ENCODE measurements around the gene PIM1. TPM values are rescaled to one million over a fixed set of nuclear protein-coding genes. Genes with fewer than 3 reads are reported as not detected.
"Not testable (repeated sequence)": the region's sequence is repeated elsewhere in the genome, so short reads cannot be mapped to it uniquely, and the experiment has no call there.

The PIM1 gene
- total RNA-seq = 114 TPM

DNA sequence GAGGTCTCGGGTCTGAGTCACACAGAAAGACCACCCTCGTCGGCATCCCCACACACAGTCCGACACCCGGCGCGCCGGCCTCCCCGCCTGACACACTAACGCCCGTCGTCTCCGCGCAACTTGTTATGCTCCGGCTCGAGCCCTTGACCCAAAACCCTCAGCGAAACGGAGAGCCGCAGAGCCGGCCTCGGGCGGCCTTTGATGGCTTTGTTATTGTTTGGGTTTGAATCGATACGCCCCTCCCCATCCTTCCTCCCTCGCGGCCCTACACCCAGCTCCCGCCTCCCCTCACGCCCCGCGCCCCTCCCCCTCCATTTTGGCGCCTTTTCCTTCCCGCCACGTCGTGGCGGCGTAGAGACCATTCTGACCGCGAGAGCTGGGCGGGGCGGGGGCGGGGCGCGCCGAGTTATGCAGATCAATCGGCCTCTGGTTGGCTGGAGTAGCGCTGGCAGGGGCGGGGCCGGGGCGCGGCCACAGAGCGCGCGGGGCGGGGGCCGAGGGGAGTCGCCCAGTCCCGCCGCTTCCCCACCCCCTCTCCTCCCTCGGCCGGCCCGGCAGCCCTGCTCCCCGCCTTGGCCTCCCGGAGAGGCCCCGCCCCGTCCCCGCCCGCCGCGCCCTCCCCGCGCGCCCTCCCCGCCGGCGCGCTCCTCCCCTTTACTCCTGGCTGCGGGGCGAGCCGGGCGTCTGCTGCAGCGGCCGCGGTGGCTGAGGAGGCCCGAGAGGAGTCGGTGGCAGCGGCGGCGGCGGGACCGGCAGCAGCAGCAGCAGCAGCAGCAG lies at the start of gene PIM1:
PIM1 (plus strand) TSS at position 657 of the 777 bp plus-strand sequence. CDS start 424 bp downstream, outside the sequence.
- DNase-seq (ENCODE audit: low read depth in 2 of 3, low spot score in 2 of 3) = peak; percentile 94 to 98 (median 98)

DNA sequence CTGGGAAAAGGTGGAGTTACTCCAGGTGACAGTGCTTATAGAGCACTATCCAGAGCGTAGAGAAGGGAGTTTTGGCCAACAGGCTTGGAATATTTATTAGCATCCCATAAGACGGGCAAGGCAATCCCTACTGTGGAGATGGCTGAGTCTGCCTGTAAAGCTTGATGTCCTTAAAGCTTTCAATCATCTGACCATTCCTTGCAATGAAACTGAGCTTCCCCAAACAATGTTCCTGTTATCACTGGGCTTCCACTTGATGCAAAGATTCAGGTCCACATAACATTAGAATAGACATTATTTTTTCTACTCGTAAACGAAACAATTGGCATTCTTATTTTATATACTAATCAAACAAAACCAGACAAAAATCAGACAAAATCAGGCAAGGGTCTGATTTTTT lies 48.4 kb upstream of the PIM1 start:
- DNase-seq (ENCODE audit: low read depth in 2 of 3, low spot score in 2 of 3) = no peak

- no peak for DNase-seq (ENCODE audit: low read depth in 2 of 3, low spot score in 2 of 3)
Measured at GRCh38 chr6:37122861-37123260, 47.1 kb upstream of the PIM1 start.

DNA sequence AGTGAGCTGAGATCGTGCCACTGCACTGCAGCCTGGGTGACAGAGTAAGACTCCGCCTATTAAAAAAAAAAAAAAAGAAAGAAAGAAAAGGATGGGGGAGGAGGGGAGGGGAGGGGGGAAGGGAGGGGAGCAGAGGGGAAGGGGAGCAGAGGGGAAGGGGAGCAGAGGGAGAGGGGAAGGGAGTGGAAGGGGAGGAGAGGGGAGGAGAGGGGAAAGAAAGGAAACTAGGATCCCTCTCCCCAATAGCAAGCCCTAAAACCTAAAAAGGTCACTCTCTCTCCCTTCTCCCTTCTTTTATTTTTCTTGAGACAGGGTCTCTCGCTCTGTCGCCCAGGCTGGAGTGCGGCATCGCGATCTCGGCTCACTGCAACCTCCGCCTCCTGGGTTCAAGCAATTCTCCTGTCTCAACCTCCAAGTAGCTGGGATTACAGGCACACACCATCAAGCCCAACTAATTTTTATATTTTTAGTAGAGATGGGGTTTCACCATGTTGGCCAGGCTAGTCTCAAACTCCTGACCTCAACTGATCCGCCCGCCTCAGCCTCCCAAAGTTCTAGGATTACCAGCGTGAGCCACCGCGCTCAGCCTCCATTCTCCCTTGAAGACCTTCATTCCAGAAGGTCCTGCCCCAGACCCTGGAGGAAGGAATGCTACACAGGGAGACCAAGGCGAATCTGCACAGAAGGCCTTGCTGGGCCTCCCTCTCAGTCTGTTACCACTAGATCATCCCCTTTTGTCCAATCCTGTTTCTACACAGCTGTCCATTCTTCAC lies 45.8 kb upstream of the PIM1 start:
- no peak for DNase-seq (ENCODE audit: low read depth in 2 of 3, low spot score in 2 of 3)

DNA sequence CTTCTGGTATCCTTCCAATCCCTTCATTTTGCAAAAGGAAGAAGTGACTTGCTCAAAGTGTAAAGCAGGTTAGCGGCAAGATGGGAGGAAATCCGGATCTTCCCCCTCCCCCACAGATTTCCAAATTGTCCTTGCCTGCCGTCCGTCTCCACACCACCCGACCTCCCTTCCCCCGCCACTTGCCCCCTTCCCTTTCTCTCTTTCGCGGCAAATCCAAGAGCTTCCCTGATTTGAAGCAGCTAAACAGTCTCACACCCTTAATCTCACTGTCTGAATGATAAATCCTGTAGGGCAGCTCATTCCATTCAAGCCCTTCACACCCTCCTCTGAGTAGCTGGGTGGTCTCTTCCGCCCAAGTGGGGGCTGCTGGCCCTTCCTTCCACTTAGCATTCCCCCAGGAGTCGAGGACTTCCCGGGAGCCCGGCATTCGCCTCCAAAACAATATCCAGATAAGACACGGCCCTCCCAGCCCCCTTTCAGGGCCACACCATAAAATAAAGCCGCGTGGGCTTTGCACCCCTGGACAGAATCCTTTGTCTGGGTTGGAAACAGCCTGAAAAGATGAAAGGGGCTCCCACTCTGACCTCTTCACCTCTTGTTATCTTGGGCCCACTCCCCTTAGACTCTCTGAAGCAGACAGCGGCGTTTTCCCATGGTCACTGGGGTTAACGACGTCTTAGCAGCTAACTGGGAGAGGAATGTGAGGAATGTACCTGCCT lies 44.0 kb upstream of the PIM1 start:
- DNase-seq (ENCODE audit: low read depth in 2 of 3, low spot score in 2 of 3) = peak in 1 of 3 donors; percentile 25

- DNase-seq (ENCODE audit: low read depth in 2 of 3, low spot score in 2 of 3) = no peak
Measured at GRCh38 chr6:37126493-37126958, 43.4 kb upstream of the PIM1 start.

- no peak for DNase-seq (ENCODE audit: low read depth in 2 of 3, low spot score in 2 of 3)
Measured at GRCh38 chr6:37126961-37127616, 42.9 kb upstream of the PIM1 start.

DNA sequence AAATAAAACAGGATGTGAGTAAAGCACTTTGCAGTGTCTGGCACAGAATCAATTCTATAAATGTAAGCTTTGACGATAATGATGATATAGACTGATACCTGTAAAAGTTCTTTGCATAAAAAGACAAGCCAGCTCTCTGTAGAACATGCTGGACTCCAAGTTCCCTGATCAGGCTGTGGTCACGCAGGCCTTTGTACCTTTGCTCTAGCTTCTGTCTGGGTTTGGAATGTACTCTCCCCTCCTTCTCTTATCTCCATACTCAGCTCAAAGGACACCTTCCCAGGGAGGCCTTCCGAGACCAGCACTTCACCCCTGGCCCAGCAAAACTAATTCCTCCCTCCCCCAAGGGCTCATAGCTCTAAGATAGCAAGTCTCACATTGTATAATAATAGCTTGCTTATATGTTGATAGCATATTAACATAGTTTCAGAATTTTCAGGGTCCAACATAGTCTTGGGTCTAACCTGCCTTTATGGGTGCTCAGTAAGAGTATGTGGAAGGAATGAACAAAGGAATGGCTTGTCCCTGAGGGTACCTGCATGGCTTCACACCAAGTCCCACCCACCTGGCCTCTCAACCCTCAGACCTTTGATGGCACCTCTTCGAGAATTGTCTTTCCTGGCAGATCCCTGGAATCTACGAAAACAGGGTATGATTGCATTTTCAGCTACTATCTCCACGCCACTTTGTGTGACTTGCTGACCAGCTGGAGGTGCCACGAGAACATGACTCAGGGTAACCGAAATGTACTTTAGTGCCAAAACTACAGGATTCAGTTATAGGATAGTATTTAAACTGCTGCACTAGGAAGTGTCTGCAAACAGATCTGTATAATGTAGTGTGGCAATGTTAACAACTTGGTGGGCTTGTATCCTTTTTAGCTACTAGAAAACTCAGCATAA lies 41.7 kb upstream of the PIM1 start:
- DNase-seq (ENCODE audit: low read depth in 2 of 3, low spot score in 2 of 3) = no peak

GRCh38 chr6:37128863-37129443 lies 41.0 kb upstream of the PIM1 start:
- not testable (repeated sequence) for DNase-seq (ENCODE audit: low read depth in 2 of 3, low spot score in 2 of 3)

DNA sequence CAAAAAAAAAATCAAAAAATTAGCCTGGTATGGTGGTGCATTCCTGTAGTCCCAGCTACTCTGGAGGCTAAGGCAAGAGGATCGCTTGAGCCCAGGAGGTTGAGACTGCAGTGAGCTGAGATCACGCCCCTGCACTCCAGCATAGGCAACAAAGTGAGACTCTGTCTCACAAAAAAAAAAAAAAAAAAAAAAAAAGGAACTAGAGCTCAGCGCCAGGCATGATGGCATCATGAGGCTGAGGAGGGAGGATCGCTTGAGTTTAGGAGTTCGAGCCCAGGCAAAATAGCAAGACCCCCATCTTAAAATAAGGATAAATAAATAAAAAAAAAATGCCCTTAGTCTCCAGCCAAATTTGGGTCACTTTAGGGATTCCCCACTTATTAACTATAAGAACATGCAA lies 40.4 kb upstream of the PIM1 start:
- DNase-seq (ENCODE audit: low read depth in 2 of 3, low spot score in 2 of 3) = peak in 1 of 3 donors; percentile 11

DNA sequence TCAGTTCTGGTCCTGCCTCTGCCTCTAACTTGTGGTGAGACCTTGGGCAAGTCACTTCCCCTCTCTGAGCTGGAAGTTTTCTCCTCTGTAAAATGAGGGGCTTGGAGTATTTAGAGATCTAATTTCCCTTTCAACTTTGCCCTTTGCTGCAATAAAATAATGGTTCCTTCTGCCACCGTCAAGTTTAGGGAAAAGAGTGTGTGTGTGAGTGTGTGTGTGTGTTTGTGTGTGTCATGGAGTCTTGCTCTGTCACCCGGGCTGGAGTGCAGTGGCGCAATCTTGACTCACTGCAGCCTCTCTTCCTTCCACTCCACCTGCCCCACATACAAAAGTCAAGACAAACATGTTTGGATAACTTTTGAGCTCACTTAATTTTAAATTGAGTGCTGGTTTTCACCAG lies 39.2 kb upstream of the PIM1 start:
- peak in 2 of 3 donors; percentile 26 to 35 for DNase-seq (ENCODE audit: low read depth in 2 of 3, low spot score in 2 of 3)

- no peak for DNase-seq (ENCODE audit: low read depth in 2 of 3, low spot score in 2 of 3)
Measured at GRCh38 chr6:37131104-37131959, 38.6 kb upstream of the PIM1 start.

DNA sequence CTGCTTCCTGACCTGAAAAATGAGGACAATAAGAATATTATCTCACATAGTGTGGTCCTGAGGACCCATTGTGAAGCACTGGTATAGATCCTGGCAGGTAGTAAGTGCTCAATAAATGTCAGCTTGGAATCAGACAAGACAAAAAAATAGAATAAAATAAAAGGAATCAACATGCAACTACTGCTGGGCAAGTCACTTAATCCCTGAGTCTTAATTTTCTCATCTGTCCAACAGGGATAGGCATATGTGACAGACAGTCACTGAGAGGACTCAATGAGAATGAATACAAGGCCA lies 38.0 kb upstream of the PIM1 start:
- no peak for DNase-seq (ENCODE audit: low read depth in 2 of 3, low spot score in 2 of 3)

- no peak for DNase-seq (ENCODE audit: low read depth in 2 of 3, low spot score in 2 of 3)
Measured at GRCh38 chr6:37134036-37134395, 35.9 kb upstream of the PIM1 start.

- peak in 1 of 3 donors; percentile 16 for DNase-seq (ENCODE audit: low read depth in 2 of 3, low spot score in 2 of 3)
Measured at GRCh38 chr6:37134396-37135191, 35.4 kb upstream of the PIM1 start.

DNA sequence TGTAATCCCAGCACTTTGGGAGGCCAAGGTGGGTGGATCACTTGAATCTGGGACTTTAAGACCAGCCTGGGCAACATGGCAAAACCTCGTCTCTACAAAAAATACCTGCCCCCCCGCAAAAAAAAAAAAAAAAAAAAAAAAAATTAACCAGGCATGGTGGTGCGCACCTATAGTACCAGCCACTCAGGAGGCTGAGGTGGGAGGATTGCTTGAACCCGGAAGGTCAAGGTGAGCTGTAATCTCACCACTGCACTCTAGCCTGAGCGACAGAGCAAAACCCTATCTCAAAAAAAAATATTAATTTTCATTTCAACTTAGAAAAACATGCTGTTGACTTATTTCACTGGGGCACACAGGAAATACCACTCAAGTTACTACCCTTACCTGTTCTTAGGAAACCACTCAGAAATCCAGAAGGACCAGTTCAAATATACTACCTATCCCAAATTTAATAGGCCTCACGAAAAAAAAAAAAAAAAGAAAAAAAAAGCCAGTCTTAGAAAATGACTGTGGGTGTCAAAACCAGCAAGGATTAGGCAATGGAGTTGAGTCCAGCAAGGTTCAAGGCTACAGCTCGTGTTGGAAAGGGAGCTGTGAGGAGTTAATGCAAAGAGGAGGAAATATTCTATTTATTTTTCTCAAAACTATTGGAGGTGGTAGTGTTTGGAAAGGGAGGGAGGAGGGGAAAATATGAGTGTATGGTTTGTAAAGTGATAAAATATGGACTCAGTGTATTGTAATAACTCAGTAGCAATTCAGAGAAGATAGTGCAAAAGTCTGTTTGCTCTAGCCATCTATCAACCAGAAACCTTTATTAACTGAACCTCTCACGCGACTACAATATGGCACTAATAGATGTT lies 33.9 kb upstream of the PIM1 start:
- DNase-seq (ENCODE audit: low read depth in 2 of 3, low spot score in 2 of 3) = no peak

DNA sequence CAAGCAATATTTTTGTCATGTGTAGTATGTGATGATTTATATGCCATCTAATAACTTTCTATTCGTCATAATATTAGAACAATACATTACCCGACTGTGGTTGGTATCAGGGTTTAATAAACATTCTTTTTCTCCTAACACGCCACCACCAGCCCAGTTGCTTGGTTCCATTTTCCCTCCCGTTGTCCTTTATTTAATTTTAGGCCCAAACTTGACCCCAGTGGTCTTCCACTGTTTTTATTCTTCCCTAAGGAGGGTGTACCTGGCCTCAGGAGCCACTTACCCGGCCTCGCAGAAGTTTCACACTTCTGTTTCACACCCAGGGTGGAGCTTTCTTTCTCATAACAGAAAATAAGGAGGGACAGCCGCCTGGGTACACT lies 33.1 kb upstream of the PIM1 start:
- DNase-seq (ENCODE audit: low read depth in 2 of 3, low spot score in 2 of 3) = no peak
